D721Med (cell line): ENCODE measurements around the gene CRTC1.

Source experiments
- DNase-seq: peaks from one replicate; pipeline ENCODE4 v3.0.0; 2011; ENCODE audit warnings: low spot score; ENCODE audit not compliant: insufficient read length
- FAIRE-seq: peaks from 2 replicates; lab custom pipeline; 2011; peaks lifted over from hg19 to GRCh38; lab: Jason Lieb, UNC
- TF ChIP-seq, protein P1 (sequence below): IDR thresholded peaks from 2 replicates; pipeline ENCODE4 v1.5.1; 2012; ENCODE audit warnings: mild to moderate bottlenecking, control low read depth; ENCODE audit not compliant: insufficient read depth; ENCODE audit errors: missing control alignments

Gene CRTC1

DNA sequence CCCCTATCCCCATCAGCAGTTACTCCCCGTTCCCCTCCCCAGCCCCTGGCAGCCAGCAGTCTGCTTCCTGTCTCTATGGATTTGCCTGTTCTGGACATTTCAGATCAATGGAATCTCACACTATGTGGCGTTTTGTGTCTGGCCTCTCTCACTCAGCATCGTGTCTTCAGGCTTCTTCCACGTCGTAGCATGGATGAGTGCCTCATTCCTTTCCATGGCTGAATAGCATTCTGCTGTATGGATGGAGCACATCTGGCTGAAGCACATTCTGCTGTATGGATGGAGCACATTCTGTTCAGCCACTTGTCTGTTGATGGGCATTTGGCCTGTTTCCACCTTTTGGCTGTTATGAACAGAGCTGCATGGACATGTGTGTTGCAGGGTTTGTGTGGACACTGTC, 29.5 kb downstream of the CRTC1 start:
- FAIRE-seq: no peak
- TF ChIP-seq, protein P1, sequence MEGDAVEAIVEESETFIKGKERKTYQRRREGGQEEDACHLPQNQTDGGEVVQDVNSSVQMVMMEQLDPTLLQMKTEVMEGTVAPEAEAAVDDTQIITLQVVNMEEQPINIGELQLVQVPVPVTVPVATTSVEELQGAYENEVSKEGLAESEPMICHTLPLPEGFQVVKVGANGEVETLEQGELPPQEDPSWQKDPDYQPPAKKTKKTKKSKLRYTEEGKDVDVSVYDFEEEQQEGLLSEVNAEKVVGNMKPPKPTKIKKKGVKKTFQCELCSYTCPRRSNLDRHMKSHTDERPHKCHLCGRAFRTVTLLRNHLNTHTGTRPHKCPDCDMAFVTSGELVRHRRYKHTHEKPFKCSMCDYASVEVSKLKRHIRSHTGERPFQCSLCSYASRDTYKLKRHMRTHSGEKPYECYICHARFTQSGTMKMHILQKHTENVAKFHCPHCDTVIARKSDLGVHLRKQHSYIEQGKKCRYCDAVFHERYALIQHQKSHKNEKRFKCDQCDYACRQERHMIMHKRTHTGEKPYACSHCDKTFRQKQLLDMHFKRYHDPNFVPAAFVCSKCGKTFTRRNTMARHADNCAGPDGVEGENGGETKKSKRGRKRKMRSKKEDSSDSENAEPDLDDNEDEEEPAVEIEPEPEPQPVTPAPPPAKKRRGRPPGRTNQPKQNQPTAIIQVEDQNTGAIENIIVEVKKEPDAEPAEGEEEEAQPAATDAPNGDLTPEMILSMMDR: no peak
- no peak for DNase-seq

DNA sequence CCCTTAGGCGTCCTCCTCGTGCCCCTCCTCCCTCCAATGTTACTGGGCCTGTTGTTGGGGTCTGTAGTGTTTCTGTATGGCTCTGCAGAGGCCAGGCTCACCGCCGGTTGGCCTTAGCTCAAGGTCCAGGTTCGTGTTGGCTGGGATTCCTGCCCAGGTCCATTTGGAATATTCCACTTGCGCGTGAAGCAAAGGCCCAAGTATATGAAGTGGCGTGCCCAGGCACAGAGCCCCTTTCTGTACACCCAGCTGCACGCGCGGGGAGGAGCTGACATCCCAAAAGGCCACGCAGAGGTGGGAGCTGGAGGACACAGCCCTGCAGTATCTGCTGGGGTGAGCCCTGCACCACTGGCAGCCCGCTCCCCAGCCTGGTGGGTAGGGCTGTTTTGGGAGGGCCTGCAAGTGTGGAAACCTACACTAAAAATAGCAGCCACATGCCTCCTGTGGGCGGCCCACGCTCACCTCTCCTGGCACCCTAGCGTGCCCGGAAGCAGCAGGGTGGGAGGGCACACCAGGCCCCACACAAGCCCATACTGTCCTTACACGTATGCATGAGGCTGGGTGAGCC, 30.2 kb downstream of the CRTC1 start:
- no peak for DNase-seq
- no peak for FAIRE-seq
- TF ChIP-seq, protein P1: no peak

DNA sequence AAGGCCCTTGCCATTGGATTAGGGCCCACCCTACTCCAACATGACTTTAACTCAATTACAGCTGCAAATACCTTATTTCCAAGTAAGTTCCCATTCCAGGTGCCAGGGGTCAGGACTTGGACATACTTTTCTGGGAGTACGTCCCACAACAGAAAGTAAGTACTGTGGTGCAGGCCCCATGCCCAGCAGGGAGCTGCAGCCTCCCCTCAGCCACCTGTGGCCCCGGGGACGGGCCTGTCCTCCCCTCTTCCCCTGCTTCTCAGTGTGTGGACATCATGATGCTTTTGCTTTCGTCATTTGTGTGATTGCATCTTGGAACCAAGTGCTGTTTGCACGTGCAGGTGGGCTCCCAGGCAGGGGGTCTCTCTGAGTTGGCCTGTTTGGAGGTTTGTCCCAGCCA, 31.9 kb downstream of the CRTC1 start:
- TF ChIP-seq, protein P1: no peak
- no peak for FAIRE-seq

DNA sequence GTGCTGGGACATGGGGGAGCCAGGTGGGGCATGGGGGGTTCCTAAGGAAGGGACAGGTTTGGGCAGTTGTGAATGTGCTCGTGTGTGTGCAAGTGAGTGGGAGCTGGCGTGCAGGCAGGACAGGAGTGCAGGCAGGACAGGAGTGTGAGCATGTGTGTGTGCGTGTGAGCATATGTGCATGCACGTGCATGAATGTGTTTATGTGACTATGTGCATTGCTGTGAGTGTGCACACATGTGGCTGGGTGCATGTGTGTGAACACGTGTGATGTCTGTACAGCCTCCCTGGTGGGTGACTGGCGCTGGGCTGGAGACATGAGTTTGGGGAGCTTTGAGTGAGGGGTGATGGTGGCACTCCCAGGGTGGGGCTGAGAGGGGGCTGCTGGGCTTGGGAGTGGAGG, 33.4 kb downstream of the CRTC1 start:
- FAIRE-seq (no peak), DNase-seq (no peak)
- TF ChIP-seq, protein P1: no peak

More for the DNA sequence above, 31.9 kb downstream of the CRTC1 start:
- DNase-seq: no peak

DNA sequence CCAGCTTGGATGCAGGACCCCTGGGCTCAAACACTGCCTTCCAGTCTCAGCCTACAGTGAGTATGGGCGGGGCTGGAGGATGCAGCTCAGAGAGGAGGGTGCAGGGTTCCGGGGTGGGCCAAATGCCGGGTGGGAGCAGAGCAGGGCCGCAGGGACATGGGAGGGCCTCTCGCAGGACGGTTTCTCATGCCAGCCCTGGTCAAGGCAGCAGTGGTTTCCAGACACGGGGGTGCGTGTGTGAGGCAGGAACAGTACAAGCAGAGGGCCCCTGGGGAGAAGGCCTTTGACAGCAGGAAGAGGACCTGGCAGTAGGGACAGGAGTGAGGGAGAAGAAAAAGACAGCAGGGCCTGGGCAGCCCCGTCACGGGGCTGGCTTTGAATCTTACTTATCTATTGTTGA, 34.1 kb downstream of the CRTC1 start:
- TF ChIP-seq, protein P1: no peak
- FAIRE-seq (no peak), DNase-seq (no peak)

DNA sequence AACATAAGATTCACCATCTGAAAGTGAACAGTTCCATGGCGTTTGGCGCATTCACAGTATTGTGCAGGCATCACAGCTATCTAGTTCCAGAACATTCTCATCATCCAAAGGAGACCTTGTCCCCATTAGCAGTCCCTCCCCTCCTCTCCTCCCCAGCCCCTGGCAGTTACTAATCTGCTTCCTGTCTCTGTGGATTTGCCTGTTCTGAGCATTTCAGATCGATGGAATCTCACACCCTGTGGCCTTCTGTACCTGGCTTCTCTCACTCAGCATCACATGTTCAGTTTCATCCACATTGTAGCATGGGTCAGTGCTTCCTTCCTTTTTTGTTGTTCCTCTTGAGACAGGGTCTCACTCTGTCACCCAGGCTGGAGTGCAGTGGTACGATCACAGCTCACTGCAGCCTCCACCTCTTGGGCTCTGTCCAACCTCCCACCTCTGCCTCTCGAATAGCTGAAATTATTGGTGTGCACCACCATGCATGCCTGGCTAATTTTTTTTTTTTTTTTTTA, 34.6 kb downstream of the CRTC1 start:
- TF ChIP-seq, protein P1: no peak
- FAIRE-seq (no peak), DNase-seq (no peak)

DNA sequence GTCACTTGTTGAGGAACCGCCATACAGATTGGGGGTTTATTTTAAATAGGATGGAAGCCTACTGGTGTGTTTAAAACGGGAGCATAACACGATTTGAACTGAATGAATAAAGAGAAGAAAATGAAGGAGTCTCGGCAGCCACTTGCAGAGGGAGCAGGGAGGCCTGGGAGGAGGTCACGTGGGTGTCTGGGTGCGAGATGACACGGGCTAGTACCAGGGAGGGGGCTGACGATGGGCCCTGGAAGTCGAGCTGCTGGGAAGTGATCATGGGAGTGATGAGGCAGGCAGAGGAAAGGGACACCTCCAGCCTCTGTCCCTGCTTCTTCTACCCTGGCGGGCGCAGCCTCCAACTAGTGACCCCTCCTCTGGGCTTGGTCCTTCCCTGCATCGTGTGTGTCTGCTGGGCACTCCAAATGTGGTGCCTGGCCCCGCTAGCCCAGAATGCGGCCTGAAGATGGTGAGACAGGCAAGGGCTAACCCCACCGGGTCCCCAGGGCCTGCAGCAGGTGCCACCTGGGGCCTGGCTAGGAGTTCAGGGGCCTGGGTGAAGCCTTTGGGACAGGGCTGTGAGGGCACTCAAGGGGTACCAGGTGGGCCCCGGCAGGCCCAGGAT, 35.5 kb downstream of the CRTC1 start:
- TF ChIP-seq, protein P1: no peak
- no peak for FAIRE-seq
- no peak for DNase-seq
